KMS-11 (cell line): ENCODE measurements around the gene MYH9.

Source experiments
- H2AFZ ChIP-seq: fragments of 200-600 bp; sonication (generic); 2 replicates; pipeline ENCODE4 v1.6.1; 2016; ENCODE audit warnings: antibody characterized with exemption, mixed run types, low read depth
- H3K27ac ChIP-seq: fragments of 200-600 bp; sonication (generic); 2 replicates; pipeline ENCODE4 v1.6.1; 2016; ENCODE audit warnings: mild to moderate bottlenecking, mixed run types
- H3K27me3 ChIP-seq: fragments of 200-600 bp; sonication (generic); 2 replicates; pipeline ENCODE4 v1.6.1; 2017; ENCODE audit warnings: mild to moderate bottlenecking, low read depth, mixed run types, moderate library complexity; ENCODE audit not compliant: insufficient read depth
- H3K36me3 ChIP-seq: fragments of 200-600 bp; sonication (generic); 2 replicates; pipeline ENCODE4 v1.6.1; 2017; ENCODE audit warnings: mild to moderate bottlenecking, mixed run types; ENCODE audit not compliant: insufficient read depth
- H3K4me1 ChIP-seq: fragments of 200-600 bp; sonication (generic); 2 replicates; pipeline ENCODE4 v1.6.1; 2016; ENCODE audit warnings: mild to moderate bottlenecking, low read depth, mixed run types; ENCODE audit not compliant: poor library complexity, severe bottlenecking
- H3K4me2 ChIP-seq: fragments of 200-600 bp; sonication (generic); 2 replicates; pipeline ENCODE4 v1.7.0; 2016; ENCODE audit warnings: mild to moderate bottlenecking, mixed run types
- H3K4me3 ChIP-seq: fragments of 200-600 bp; sonication (generic); IDR thresholded peaks from 2 replicates; pipeline ENCODE4 v1.6.1; 2017; ENCODE audit warnings: low read depth, low read length, mixed read lengths; ENCODE audit not compliant: insufficient read depth
- H3K79me2 ChIP-seq: fragments of 200-600 bp; sonication (generic); 2 replicates; pipeline ENCODE4 v1.6.1; 2016; ENCODE audit warnings: low read depth, mixed run types; ENCODE audit not compliant: insufficient read depth
- H3K9ac ChIP-seq: fragments of 200-600 bp; sonication (generic); 2 replicates; pipeline ENCODE4 v1.6.1; 2016; ENCODE audit warnings: mild to moderate bottlenecking, mixed run types
- H4K20me1 ChIP-seq: fragments of 200-600 bp; sonication (generic); 2 replicates; pipeline ENCODE4 v1.6.1; 2016; ENCODE audit warnings: mild to moderate bottlenecking, mixed run types; ENCODE audit not compliant: insufficient read depth
- TF ChIP-seq, protein P1 (sequence below): fragments of 200-600 bp; sonication (generic); conservative IDR thresholded peaks from 2 replicates; pipeline ENCODE4 v1.6.1; 2017; ENCODE audit warnings: low read depth, mild to moderate bottlenecking, antibody characterized with exemption, low read length, moderate library complexity, mixed read lengths

The MYH9 gene

GRCh38 chr22:36301384-36301828 is 86.4 kb downstream of the MYH9 start:
- Histone ChIP-seq H3K4me2 (no peak overlapping the region), H4K20me1 (no peaks in the 10 kb centered on the region), H3K9ac (no peak overlapping the region), H3K4me3 (no peak overlapping the region), H3K27ac (no peak overlapping the region), H3K36me3 (peaks cover 26% of the 10 kb centered on the region; the same call in 1 of the 2 replicates), H3K27me3 (no peaks in the 10 kb centered on the region), H3K79me2 (peaks cover 5% of the 10 kb centered on the region; the same call in 1 of the 2 replicates), H2AFZ (no peak overlapping the region), H3K4me1 (no peaks in the 10 kb centered on the region)
- TF ChIP-seq, protein P1, sequence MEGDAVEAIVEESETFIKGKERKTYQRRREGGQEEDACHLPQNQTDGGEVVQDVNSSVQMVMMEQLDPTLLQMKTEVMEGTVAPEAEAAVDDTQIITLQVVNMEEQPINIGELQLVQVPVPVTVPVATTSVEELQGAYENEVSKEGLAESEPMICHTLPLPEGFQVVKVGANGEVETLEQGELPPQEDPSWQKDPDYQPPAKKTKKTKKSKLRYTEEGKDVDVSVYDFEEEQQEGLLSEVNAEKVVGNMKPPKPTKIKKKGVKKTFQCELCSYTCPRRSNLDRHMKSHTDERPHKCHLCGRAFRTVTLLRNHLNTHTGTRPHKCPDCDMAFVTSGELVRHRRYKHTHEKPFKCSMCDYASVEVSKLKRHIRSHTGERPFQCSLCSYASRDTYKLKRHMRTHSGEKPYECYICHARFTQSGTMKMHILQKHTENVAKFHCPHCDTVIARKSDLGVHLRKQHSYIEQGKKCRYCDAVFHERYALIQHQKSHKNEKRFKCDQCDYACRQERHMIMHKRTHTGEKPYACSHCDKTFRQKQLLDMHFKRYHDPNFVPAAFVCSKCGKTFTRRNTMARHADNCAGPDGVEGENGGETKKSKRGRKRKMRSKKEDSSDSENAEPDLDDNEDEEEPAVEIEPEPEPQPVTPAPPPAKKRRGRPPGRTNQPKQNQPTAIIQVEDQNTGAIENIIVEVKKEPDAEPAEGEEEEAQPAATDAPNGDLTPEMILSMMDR, result peak; percentile 95

DNA sequence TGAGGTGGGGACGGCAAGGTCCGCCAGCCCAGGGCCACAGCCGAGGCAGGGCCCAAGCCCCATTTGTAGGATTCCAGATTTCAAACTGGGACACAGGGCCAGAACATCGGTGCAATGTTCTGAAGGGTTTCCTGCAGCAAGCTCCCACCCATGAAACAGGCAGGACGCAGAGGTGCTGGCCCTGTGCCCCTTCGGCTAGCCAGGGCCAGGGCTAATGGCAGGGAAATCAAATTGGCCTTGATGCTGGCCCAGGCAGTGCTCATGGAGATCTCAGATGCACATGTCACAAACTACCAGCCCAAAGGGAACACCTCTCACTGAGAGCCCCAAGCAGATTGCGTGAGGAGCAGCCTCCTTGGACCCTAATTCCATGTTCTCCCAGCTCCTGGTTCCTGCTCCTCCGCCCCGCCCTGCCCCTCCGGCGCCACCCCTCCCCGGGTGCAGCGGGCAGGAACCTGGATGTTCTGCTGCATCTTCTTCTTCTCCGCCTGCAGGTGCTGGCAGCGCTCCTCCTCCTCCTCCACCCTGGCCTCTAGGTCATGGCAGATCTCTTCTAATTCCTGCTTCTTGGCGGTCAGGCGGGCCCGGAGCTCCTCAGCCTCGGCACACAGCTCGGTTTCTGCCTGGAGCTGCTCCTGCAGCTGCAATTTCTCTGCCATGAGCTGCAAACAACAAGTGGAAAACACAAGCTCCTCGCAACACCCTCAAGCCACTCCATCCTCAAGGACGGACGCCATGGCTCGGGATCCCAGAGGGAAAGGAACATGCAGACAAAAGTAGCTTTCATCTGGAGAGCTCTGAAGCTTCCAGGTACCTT is 87.2 kb downstream of the MYH9 start:
- Histone ChIP-seq H2AFZ (no peak overlapping the region), H3K4me2 (no peak overlapping the region), H3K4me1 (no peaks in the 10 kb centered on the region), H3K27ac (no peak overlapping the region), H3K4me3 (no peak overlapping the region), H3K9ac (no peak overlapping the region), H4K20me1 (no peaks in the 10 kb centered on the region), H3K27me3 (no peaks in the 10 kb centered on the region), H3K79me2 (peaks cover 5% of the 10 kb centered on the region; the same call in 1 of the 2 replicates), H3K36me3 (peaks cover 26% of the 10 kb centered on the region; the same call in 1 of the 2 replicates)
- TF ChIP-seq, protein P1, result no peak

DNA sequence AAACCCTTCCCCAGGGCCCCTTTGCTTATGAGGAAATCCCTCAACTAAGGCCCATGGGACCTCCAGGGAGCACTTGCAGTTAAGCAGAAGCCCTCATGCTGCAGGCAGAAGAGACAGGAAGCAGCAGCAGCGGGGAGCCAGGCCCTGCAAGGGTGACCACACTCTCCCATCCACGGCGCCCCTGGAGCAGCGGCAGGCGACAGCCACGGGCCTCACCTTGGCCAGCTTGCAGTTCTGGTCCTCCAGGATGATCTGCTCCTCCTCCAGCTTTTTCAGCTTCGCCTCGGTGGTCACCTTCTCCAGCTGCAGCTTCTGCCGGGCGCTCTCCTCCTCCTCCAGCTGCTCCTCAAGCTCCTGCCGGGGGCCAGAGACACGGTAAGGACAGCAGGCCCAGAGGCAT is 87.9 kb downstream of the MYH9 start:
- Histone ChIP-seq H3K27ac (no peak overlapping the region), H3K4me1 (no peaks in the 10 kb centered on the region), H3K4me3 (no peak overlapping the region), H3K79me2 (peaks cover 5% of the 10 kb centered on the region; the same call in 1 of the 2 replicates), H3K36me3 (peaks cover 26% of the 10 kb centered on the region; the same call in 1 of the 2 replicates), H2AFZ (no peak overlapping the region), H4K20me1 (no peaks in the 10 kb centered on the region), H3K27me3 (no peaks in the 10 kb centered on the region), H3K4me2 (no peak overlapping the region), H3K9ac (no peak overlapping the region)
- TF ChIP-seq, protein P1, result no peak

DNA sequence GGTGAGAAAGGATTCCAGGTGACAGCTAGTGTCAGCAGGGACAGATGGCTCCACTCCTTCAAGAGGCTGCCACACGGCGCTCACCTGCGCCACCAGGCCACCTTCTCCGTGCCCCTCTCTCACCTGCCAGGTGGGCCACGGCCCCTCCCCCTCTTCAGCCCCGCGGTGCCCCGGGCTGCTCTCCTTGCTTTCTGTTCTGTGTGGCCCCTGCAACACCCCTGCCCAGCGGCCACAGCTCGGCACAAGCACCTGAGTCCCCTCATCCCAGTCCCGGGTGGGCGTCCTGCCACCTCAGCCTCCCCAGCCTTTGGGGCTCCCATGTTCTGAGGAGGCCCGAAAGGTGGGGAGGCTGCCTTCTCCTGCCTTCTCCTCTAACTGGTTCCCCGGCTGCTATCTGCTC is 88.5 kb downstream of the MYH9 start:
- Histone ChIP-seq H3K27me3 (no peaks in the 10 kb centered on the region), H3K36me3 (peaks cover 26% of the 10 kb centered on the region; the same call in 1 of the 2 replicates), H3K9ac (no peak overlapping the region), H3K27ac (no peak overlapping the region), H4K20me1 (no peaks in the 10 kb centered on the region), H2AFZ (no peak overlapping the region), H3K79me2 (peaks cover 5% of the 10 kb centered on the region; the same call in 1 of the 2 replicates), H3K4me2 (no peak overlapping the region), H3K4me3 (no peak overlapping the region), H3K4me1 (no peaks in the 10 kb centered on the region)
- TF ChIP-seq, protein P1, result no peak
